GM12878 (cell line): Measurements from ENCODE around the gene DENND4C. TPM values are rescaled to one million over a fixed set of nuclear protein-coding genes. Genes with fewer than 3 reads are reported as not detected.

Experiments used
- ATAC-seq: fragments of 200-7000 bp; cut with Tn5 transposase; 3 replicates; pipeline ENCODE4 v1.9.1; 2020; ENCODE audit warnings: mild to moderate bottlenecking, moderate library complexity
- BruUV-seq: library from RNA; stranded (reverse); fragments of 400-500 nt; replicated peaks from 2 replicates; lab custom pipeline; 2021; lab: Mats Ljungman, UMichigan
- CTCF ChIA-PET: fragments of 300-600 bp; sonication (Branson Sonifier 250); formaldehyde crosslinking; extraction: SDS; loops from one replicate; lab custom pipeline; 2021; ENCODE audit warnings: inconsistent platforms; lab: Yijun Ruan, JAX
- POLR2A ChIA-PET: fragments of 350-600 bp; formaldehyde crosslinking; extraction: SDS; loops from one replicate; lab custom pipeline; 2021; ENCODE audit warnings: inconsistent platforms; lab: Charles Lee
- RAD21 ChIA-PET: fragments of 300-600 bp; sonication (Branson Sonifier 250); formaldehyde crosslinking; loops from one replicate; lab custom pipeline; 2023; ENCODE audit warnings: antibody characterized with exemption; ENCODE audit not compliant: unreplicated experiment; lab: Charles Lee
- SMC1A ChIA-PET: fragments of 300-600 bp; sonication (Branson Sonifier 250); formaldehyde crosslinking; loops from one replicate; lab custom pipeline; 2023; ENCODE audit not compliant: unreplicated experiment, uncharacterized antibody; lab: Charles Lee
- DNase-seq: peaks from one replicate; pipeline ENCODE4 v3.0.0-alpha.2; 2011; ENCODE audit warnings: low read depth, low spot score
- FAIRE-seq: peaks from 3 replicates; lab custom pipeline; 2011; peaks lifted over from hg19 to GRCh38; lab: Jason Lieb, UNC
- H2AFZ ChIP-seq: 2 replicates; pipeline ENCODE4 v1.6.0; 2011; ENCODE audit warnings: low read depth, low read length, control low read depth; ENCODE audit not compliant: control insufficient read depth
- H3K27ac ChIP-seq: 2 replicates; pipeline ENCODE4 v1.5.1; 2011; ENCODE audit warnings: control low read depth; ENCODE audit not compliant: control insufficient read depth, insufficient read depth
- H3K27me3 ChIP-seq, 2 experiments: replicated peaks in 1 of 2; 2 replicates each; pipeline versions ENCODE4 v1.6.0 to v1.6.1; 2011; ENCODE audit warnings: low read length in 1 of 2; ENCODE audit not compliant: control insufficient read depth in 2 of 2, insufficient read depth in 2 of 2
- H3K36me3 ChIP-seq, 2 experiments: 2 replicates each; pipeline ENCODE4 v1.5.1; 2011; ENCODE audit warnings: low read length in 1 of 2; ENCODE audit not compliant: control insufficient read depth in 2 of 2, insufficient read depth in 2 of 2
- H3K4me1 ChIP-seq: 2 replicates; pipeline ENCODE4 v1.6.1; 2011; ENCODE audit warnings: mild to moderate bottlenecking, low read length, moderate library complexity, mixed read lengths; ENCODE audit not compliant: control insufficient read depth, insufficient read depth
- H3K4me2 ChIP-seq: 2 replicates; pipeline ENCODE4 v1.6.0; 2011; ENCODE audit warnings: control low read depth; ENCODE audit not compliant: control insufficient read depth, insufficient read depth
- H3K4me3 ChIP-seq: fragments of 200-600 bp; sonication (generic); 2 replicates; pipeline ENCODE4 v1.5.1; 2016
- H3K79me2 ChIP-seq: 2 replicates; pipeline ENCODE4 v1.6.0; 2011; ENCODE audit warnings: low read length; ENCODE audit not compliant: control insufficient read depth, insufficient read depth
- H3K9ac ChIP-seq: 2 replicates; pipeline ENCODE4 v1.8.0; 2011; ENCODE audit warnings: low read length, control low read depth, mixed read lengths; ENCODE audit not compliant: control insufficient read depth, insufficient read depth
- H3K9me3 ChIP-seq: replicated peaks from 3 replicates; pipeline ENCODE4 v1.5.1; 2011; ENCODE audit warnings: mild to moderate bottlenecking, low read length; ENCODE audit not compliant: control insufficient read depth, insufficient read depth
- H4K20me1 ChIP-seq: 2 replicates; pipeline ENCODE4 v1.6.0; 2011; ENCODE audit not compliant: control insufficient read depth, insufficient read depth
- DPF2 ChIP-seq: fragments of 450-650 bp; IDR thresholded peaks from 2 replicates; pipeline ENCODE4 v1.6.1; 2017; ENCODE audit warnings: mild to moderate bottlenecking
- GATAD2B ChIP-seq: fragments of 450-650 bp; conservative IDR thresholded peaks from 2 replicates; pipeline ENCODE4 v1.6.1; 2017; ENCODE audit warnings: low read depth, mild to moderate bottlenecking, moderate library complexity
- PML ChIP-seq: IDR thresholded peaks from 2 replicates; pipeline ENCODE4 v1.6.1; 2012; ENCODE audit warnings: low read length, inconsistent platforms
- ZNF217 ChIP-seq: fragments of 450-650 bp; IDR thresholded peaks from 2 replicates; pipeline ENCODE4 v1.6.1; 2017; ENCODE audit warnings: antibody characterized with exemption, mild to moderate bottlenecking
- WGBS: methylation state at CpG from one replicate; pipeline ENCODE4 v1.1.6; 2016; ENCODE audit warnings: low lambda C conversion rate; ENCODE audit not compliant: insufficient replicate concordance, insufficient coverage; ENCODE audit errors: missing lambda C conversion rate; 5-methylcytosine and 5-hydroxymethylcytosine counted together
- in situ Hi-C: fragments of 300-500 bp; cut with MboI; formaldehyde crosslinking; loops from 9 replicates; pipeline ENCODE4 v1.14.3; 2018; ENCODE audit warnings: mixed read lengths
- intact Hi-C: fragments of 100-400 bp; cut with micrococcal nuclease; formaldehyde crosslinking; loops from one replicate; pipeline ENCODE4 v1.14.2; 2022; ENCODE audit not compliant: unreplicated experiment
- polyA plus RNA-seq, 11 experiments: library from polyadenylated mRNA; depleted of rRNA in 4 of 11; unstranded in 6 of 11; stranded (reverse) in 5 of 11; fragments of >200 nt; fragmentation: Nextera tagmentation in 4 of 11; fragmentation: Illumina TruSeq in 1 of 11; extraction: Ambion mirVana in 4 of 11; extraction: Trizol in 1 of 11; gene quantifications; 1 replicate in 1 of 11; 2 replicates in 10 of 11; pipeline versions ENCODE4 v1.2.1 to v1.2.3, GENCODE V29; 2011 to 2016; ENCODE audit warnings: inconsistent platforms in 2 of 11, missing spikeins in 2 of 11, low read depth in 1 of 11
- total RNA-seq, 4 experiments: library from RNA; depleted of rRNA in 3 of 4; stranded (reverse); fragments of >200 nt in 3 of 4; fragmentation: Illumina TruSeq in 1 of 4; extraction: Trizol in 1 of 4; gene quantifications; 2 replicates each; pipeline versions ENCODE4 v1.2.1 to v1.2.3, GENCODE V29; 2013 to 2021
- TF ChIP-seq, protein P1 (sequence below): IDR thresholded peaks from 2 replicates; pipeline ENCODE4 v1.6.1; 2012; ENCODE audit warnings: low read depth, low read length, improper control_type of control experiment

Gene DENND4C
- total and polyA plus RNA-seq, 10 of the 15 experiments (the other 5 are each of a cell fraction or from before 2014, with no cell fraction given), result 8.2 to 49.3 (median 24.7) TPM

- TF ChIP-seq GATAD2B, result no peak
- TF ChIP-seq, protein P1, sequence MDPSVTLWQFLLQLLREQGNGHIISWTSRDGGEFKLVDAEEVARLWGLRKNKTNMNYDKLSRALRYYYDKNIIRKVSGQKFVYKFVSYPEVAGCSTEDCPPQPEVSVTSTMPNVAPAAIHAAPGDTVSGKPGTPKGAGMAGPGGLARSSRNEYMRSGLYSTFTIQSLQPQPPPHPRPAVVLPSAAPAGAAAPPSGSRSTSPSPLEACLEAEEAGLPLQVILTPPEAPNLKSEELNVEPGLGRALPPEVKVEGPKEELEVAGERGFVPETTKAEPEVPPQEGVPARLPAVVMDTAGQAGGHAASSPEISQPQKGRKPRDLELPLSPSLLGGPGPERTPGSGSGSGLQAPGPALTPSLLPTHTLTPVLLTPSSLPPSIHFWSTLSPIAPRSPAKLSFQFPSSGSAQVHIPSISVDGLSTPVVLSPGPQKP, result no peak
- TF ChIP-seq DPF2, result no peak
- TF ChIP-seq ZNF217, result no peak
- TF ChIP-seq PML, result no peak
- TF ChIP-seq, all 136 proteins: peak for 0
- no peak overlapping the region for H3K4me3 ChIP-seq
- SMC1A ChIA-PET, result interaction anchor here (0.6 to 1.1 kb wide), 3 partner anchors 9 to 61 kb away, joined by 3 to 4 read pairs (median 3); no protein-coding TSS in a partner anchor
- no peak overlapping the region for H3K9ac ChIP-seq
- H4K20me1 ChIP-seq, result no peaks in the 10 kb centered on the region
- POLR2A ChIA-PET, result interaction anchor here (1.0 kb wide), 2 partner anchors 10 to 18 kb away, joined by 3 to 4 read pairs; no protein-coding TSS in a partner anchor
- no peaks in the 10 kb centered on the region for H3K9me3 ChIP-seq
- in situ Hi-C loops (no loop called here), intact Hi-C loops (loop anchor here (5.0 kb wide), 1 partner anchor 62 kb away; the partner anchor contains the start of gene DENND4C)
- H3K79me2 ChIP-seq, result no peaks in the 10 kb centered on the region
- CTCF ChIA-PET, result interaction anchor here (1.2 kb wide), 1 partner anchor 41 kb away, joined by 3 read pairs; no protein-coding TSS in a partner anchor
- WGBS, result 96% methylated on average over 4 of the region's 4 CpGs
- FAIRE-seq, result no peak
- H3K27me3 ChIP-seq, result no peaks in the 10 kb centered on the region
- ATAC-seq, result no peak
- H3K4me1 ChIP-seq, result no peaks in the 10 kb centered on the region
- no peak overlapping the region for H3K4me2 ChIP-seq
- DNase-seq, result no peak
- RAD21 ChIA-PET, result interaction anchor here (1.9 kb wide), 1 partner anchor 163 kb away, joined by 5 read pairs; no protein-coding TSS in a partner anchor
- H2AFZ ChIP-seq, result no peak overlapping the region
- peaks cover 0 to 27% of the 10 kb centered on the region in 2 experiments; a peak in 3 of 4 replicates for H3K36me3 ChIP-seq
- no peak overlapping the region for H3K27ac ChIP-seq
- BruUV-seq, result no TSS peak
Observed at GRCh38 chr9:19294219-19294618, 63.7 kb downstream of the DENND4C start.
